Small intestine (tissue), 7 donors: ENCODE results near the gene EXD3. TPM values are rescaled to one million over a fixed set of nuclear protein-coding genes. Genes with fewer than 3 reads are reported as not detected.

ENCODE experiments used
- DNase-seq, 2 donors: peaks; one replicate each; pipeline versions ENCODE4 v3.0.0 to v3.0.0-alpha.2; 2013
- FAIRE-seq: peaks from 2 replicates; lab custom pipeline; 2012; peaks lifted over from hg19 to GRCh38; lab: Jason Lieb, UNC
- H3K27ac ChIP-seq, 3 donors: one replicate each; pipeline ENCODE4 v1.5.1; 2013; ENCODE audit warnings: low read length in 2 of 3, mild to moderate bottlenecking in 2 of 3, control low read depth in 1 of 3, inconsistent platforms in 1 of 3, low read depth in 1 of 3, moderate library complexity in 1 of 3
- H3K27me3 ChIP-seq, 3 donors: one replicate each; pipeline ENCODE4 v1.6.1; 2013; ENCODE audit warnings: low read length in 3 of 3, inconsistent platforms in 1 of 3; ENCODE audit not compliant: control insufficient read depth in 3 of 3, insufficient read depth in 3 of 3
- H3K36me3 ChIP-seq, 3 donors: one replicate each; pipeline ENCODE4 v1.6.1; 2013; ENCODE audit warnings: low read length in 3 of 3, inconsistent platforms in 1 of 3, low read depth in 1 of 3, mild to moderate bottlenecking in 1 of 3, moderate library complexity in 1 of 3; ENCODE audit not compliant: control insufficient read depth in 3 of 3, insufficient read depth in 2 of 3
- H3K4me1 ChIP-seq, 3 donors: one replicate each; pipeline ENCODE4 v1.6.1; 2013; ENCODE audit warnings: low read length in 2 of 3, inconsistent platforms in 1 of 3, low read depth in 1 of 3, mild to moderate bottlenecking in 1 of 3, moderate library complexity in 1 of 3; ENCODE audit not compliant: control insufficient read depth in 3 of 3, insufficient read depth in 2 of 3
- H3K4me3 ChIP-seq, 3 donors: one replicate each; pipeline ENCODE4 v1.5.1; 2013; ENCODE audit warnings: low read length in 3 of 3, control low read depth in 1 of 3, inconsistent platforms in 1 of 3, low read depth in 1 of 3, mild to moderate bottlenecking in 1 of 3, moderate library complexity in 1 of 3
- H3K9me3 ChIP-seq, 2 donors: one replicate each; pipeline ENCODE4 v1.6.1; 2013; ENCODE audit warnings: low read depth in 1 of 2, low read length in 1 of 2; ENCODE audit not compliant: control insufficient read depth in 2 of 2, insufficient read depth in 1 of 2
- WGBS, 3 donors: extraction: QIAGEN DNeasy Blood & Tissue Kit; methylation state at CpG; one replicate each; pipeline ENCODE4 v1.1.7; 2013; 5-methylcytosine and 5-hydroxymethylcytosine counted together
- polyA plus RNA-seq, 4 donors: library from polyadenylated mRNA; stranded (reverse) in 3 of 4; unstranded in 1 of 4; fragments of 200-250 nt in 3 of 4; fragments of 120-200 nt in 1 of 4; gene quantifications; one replicate each; pipeline versions ENCODE4 v1.2.1 to v1.2.3, GENCODE V29; 2013
- donor health status: healthy with polysubstance abuse.
- donor health status: control.
- donor health status: control.
- donor health status: Bipolar disorder and iron deficiency.
- donor health status: healthy.

EXD3 gene
- polyA plus RNA-seq, 4 donors = 15.0 to 47.8 (median 32.4) TPM

DNA sequence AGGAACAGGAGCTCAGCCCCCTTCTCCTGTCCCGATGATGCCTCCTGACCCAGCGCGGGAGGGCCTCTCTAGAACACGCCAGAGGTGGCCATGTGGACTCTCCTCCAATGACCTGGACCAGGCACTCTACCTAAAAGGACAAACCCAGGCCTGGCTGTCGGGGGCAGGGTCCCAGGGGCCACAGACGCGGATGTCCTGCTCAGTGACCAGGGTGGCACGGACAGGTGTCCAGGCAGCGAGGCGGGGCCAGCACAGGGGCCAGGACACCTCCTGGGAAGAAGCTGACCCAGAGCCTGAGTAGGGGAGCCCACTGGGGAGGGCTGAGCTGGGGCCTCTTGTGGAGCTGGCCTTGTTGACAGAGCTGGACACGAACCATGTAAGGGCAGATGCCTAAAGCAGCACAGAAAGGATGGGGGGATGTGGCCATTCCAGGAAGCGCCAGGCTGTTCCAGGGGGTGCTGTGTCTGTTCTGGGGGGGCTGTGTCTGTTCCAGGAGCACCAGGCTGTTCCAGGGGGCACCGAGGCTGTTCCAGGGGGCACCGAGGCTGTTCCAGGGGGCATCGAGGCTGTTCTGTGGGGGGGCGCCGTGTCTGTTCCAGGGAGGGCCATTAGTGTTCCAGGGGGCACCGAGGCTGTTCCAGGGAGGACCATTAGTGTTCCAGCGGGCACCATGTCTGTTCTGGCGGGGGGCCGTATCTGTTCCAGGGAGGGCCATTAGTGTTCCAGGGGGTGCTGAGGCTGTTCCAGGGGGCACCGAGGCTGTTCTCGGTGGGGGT is 30.5 kb downstream of the EXD3 start:
- Histone ChIP-seq H3K27ac (no peak overlapping the region), H3K4me3 (no peak overlapping the region), H3K9me3 (peaks cover 0 to 6% of the 10 kb centered on the region in 2 donors), H3K36me3 (peaks cover 0 to 82% (median 0%) of the 10 kb centered on the region in 3 donors), H3K27me3 (no peaks in the 10 kb centered on the region), H3K4me1 (peaks cover 0 to 22% (median 0%) of the 10 kb centered on the region in 3 donors)
- DNase-seq (no peak), FAIRE-seq (no peak)
- WGBS, 3 donors = 92 to 96% (median 95%) methylated on average over 18 to 23 of the region's 23 CpGs

DNA sequence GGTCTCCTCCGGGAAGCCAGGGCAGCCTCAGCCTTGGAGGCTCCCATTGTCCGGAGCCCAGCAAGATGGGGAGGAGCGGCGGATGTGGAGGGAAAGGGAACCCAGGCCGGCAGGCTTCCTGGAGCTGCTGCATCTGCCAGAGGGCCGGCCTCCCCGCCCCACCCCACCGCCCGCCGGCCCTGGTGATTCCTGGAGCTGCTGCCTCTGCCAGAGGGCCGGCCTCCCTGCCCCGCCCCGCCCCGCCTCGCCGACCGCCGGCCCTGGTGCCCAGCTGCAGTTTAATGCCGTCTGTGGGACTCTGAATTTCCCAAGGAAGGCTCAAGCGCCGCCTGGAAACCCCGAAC is 31.6 kb downstream of the EXD3 start:
- FAIRE-seq (no peak), DNase-seq (peak; percentile 58 to 75)
- H3K27me3 ChIP-seq = no peaks in the 10 kb centered on the region
- 21 to 59% (median 41%) methylated on average over 18 to 22 of the region's 22 CpGs for WGBS, 3 donors
- H3K4me1 ChIP-seq = peaks cover 0 to 27% (median 0%) of the 10 kb centered on the region in 3 donors
- no peaks in the 10 kb centered on the region for H3K9me3 ChIP-seq
- no peak overlapping the region for H3K4me3 ChIP-seq
- peaks cover 0 to 75% (median 0%) of the 10 kb centered on the region in 3 donors for H3K36me3 ChIP-seq
- peak overlapping the region in 2 of 3 donors; percentile 12 to 80 for H3K27ac ChIP-seq

DNA sequence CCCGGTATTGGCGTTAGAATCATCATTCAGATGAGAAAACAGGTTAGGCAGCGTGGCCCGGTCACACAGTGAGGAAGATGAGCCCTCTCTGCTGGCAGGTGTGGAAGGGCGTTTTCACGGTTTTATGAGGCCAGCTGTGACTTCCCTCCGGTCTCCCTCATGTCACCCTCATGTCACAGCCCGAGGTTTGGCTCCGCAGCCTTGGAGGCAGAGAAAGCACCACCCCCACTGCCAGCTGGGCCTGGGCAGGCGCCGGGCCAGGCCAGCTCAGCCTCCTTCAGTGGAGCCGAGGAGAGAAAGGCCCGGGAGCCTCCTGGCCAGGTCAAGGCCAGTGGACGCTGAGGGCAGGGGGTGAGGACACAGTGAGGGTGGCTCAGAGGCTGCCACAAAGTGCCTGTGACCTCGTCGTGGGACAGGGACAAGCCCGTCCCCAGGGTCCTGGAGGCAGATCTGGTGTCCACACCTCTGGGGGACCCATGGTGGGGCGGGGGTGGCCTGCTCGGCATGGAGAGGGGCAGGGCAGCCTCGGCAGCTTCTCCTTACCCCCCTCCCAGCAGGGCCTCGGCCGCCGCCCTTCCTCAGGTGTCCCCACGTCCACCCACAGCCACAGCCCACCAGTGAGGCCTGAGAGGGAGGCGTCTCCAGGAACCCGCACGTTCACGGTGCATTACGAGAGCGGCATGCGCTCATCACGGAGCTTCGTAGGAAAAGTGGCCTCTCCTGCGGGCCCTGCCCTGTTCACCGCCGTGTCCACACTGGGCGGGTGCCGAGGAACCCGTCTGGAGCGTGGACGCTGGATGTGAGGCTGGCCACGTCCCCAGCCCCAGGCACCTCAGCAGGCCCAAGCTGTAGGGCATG is 32.2 kb downstream of the EXD3 start:
- no peaks in the 10 kb centered on the region for H3K9me3 ChIP-seq
- peaks cover 0 to 73% (median 0%) of the 10 kb centered on the region in 3 donors for H3K36me3 ChIP-seq
- DNase-seq = peak in 1 of 2 donors; percentile 37
- no peak for FAIRE-seq
- 37 to 67% (median 51%) methylated on average over 41 to 42 of the region's 42 CpGs for WGBS, 3 donors
- H3K27me3 ChIP-seq = no peaks in the 10 kb centered on the region
- H3K4me3 ChIP-seq = no peak overlapping the region
- H3K4me1 ChIP-seq = peaks cover 0 to 27% (median 0%) of the 10 kb centered on the region in 3 donors
- H3K27ac ChIP-seq = peak overlapping the region in 2 of 3 donors; percentile 12 to 80

DNA sequence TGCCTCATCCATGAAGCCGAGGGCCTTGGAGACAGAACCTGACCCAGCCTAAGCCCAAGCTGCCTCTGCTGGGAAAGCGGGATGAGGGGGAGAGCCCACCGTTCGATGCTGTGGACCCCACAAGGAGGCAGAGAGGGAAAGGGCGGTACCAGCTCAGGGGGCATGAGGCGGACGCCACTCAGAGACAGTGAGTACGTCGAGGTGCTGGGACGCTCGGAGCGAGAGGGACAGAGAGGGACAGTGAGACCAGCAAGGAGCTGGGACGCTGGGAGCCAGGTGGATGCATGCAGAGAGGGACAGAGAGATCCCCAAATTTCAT is 33.6 kb downstream of the EXD3 start:
- H3K4me3 ChIP-seq = no peak overlapping the region
- FAIRE-seq (no peak), DNase-seq (no peak)
- H3K9me3 ChIP-seq = no peaks in the 10 kb centered on the region
- peaks cover 0 to 27% (median 0%) of the 10 kb centered on the region in 3 donors for H3K4me1 ChIP-seq
- H3K36me3 ChIP-seq = peaks cover 0 to 66% (median 0%) of the 10 kb centered on the region in 3 donors
- no peaks in the 10 kb centered on the region for H3K27me3 ChIP-seq
- no peak overlapping the region for H3K27ac ChIP-seq
- 94 to 97% (median 95%) methylated on average over 13 of the region's 13 CpGs for WGBS, 3 donors

DNA sequence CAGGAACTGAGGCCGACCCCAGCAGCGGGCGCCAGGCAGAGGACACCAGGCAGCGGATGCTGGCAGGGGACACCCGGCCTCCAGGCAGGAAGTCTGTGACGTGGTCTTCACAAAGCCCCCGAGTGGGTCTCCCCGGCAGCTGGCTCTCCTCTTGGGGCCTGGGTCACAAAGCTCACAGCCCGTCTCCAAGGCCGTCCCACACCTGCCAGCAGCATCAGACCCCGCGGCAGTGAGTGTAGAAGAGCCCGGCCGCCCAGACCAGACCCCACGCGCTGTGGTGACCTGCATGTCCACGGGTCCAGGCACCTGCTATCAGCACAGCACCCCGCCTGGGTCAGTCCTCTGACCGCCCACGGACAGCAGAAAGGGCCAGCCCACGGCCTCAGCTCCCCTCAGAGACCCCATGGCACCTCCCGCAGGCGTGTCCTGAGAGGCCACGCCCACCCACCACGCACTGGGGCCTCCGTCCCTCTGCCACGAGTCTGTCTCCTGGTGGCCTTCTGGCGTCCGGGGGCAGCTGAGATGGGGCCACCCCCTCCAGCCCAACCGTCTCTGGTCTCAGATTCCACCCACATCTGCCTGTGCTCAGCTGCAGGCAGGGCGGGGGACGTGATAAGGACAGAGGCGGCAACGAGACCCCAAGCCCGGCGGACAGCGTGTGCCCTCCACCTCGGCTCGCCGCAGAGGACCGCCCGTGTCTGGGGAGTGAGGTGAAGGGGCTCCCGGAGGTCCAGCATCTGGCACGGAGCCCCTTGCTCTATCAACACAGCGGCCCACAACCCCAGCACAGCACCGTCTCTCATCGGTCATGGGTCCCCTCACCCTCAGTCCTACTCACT is 34.2 kb downstream of the EXD3 start:
- no peak overlapping the region for H3K27ac ChIP-seq
- no peak for DNase-seq
- H3K36me3 ChIP-seq = peaks cover 0 to 67% (median 0%) of the 10 kb centered on the region in 3 donors

DNA sequence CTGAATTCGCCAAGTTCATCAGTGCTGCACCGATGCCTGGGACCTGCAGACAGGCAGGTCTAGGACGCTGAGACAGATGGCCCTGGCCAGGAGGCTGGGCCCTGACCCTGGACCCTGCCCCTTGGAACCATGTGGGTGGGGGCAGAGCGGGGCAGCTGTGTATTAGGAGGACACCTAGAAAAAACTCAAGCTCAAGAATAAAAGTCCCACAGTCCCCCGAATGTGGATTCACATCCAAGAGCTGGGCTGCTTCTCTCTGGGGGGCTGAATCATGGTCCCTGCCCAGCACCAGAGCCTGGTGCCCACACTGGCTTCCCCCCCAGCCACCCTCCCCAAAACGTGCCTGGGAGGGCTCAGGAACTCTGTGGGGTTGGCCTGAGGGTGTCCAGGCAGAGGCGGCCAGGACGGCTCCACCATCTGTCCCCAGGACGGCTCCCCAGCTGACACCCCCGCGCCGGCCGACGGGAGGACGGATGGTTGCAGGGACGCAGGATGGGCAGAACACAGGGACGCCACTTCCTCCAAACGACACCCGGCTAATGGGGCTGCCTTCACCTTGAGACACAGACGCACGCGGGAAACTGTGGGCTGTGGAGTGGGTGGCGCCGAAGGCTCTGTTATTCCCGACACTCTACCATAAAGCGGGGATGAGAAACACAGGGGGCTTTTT is 34.9 kb downstream of the EXD3 start:
- no peaks in the 10 kb centered on the region for H3K9me3 ChIP-seq
- FAIRE-seq (no peak), DNase-seq (no peak)
- H3K4me1 ChIP-seq = peaks cover 0 to 27% (median 0%) of the 10 kb centered on the region in 3 donors
- 84 to 90% (median 88%) methylated on average over 26 of the region's 26 CpGs for whole genome bisulfite sequencing, 3 donors
- no peaks in the 10 kb centered on the region for H3K27me3 ChIP-seq
- peaks cover 0 to 61% (median 0%) of the 10 kb centered on the region in 3 donors for H3K36me3 ChIP-seq
- peak overlapping the region in 1 of 3 donors; percentile 42 for H3K27ac ChIP-seq
- no peak overlapping the region for H3K4me3 ChIP-seq

More for the DNA sequence above, 34.2 kb downstream of the EXD3 start:
- FAIRE-seq = no peak
- 89 to 94% (median 90%) methylated on average over 40 to 47 of the region's 47 CpGs for WGBS, 3 donors
- Histone ChIP-seq H3K4me1 (peaks cover 0 to 27% (median 0%) of the 10 kb centered on the region in 3 donors), H3K9me3 (no peaks in the 10 kb centered on the region), H3K27me3 (no peaks in the 10 kb centered on the region), H3K4me3 (no peak overlapping the region)

DNA sequence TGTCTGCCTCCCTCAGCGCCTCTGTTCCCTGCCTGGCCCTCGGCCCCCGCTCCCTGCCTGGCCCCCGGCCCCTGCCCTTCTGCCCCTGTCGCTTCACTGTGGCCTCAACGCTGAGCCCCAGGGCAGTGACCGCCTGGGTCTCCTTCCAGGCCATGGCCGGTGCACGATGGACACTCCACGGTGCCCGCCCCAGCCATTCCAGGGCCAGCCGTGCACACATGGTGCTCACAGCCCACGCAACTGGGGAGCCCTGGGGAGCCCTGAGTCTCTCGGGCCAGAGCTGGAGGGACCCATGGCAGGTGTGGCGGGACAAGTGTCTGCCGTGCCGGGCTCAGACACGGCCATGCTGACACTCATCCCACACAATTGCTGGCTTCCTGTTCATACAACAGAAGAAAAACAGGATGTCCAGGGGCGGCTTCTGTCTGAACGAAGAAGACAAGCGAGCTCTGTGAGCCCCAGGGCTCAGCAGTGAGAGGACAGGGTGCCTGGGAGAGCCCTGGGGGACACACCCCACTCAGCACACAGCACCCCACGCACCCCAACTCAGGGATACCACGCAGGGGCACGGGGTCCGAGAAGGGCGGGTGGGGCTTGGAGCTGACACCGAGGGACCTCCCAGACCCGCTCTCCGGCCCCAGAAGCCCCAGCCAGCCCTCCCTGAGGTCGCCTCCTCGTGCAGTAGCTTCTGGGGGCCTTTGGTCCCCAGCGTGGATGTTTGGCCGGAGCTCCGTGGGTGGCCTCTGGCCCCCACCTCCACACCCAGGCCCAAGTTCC is 35.7 kb downstream of the EXD3 start:
- Histone ChIP-seq H3K27me3 (no peaks in the 10 kb centered on the region), H3K36me3 (peaks cover 0 to 60% (median 0%) of the 10 kb centered on the region in 3 donors), H3K4me3 (no peak overlapping the region), H3K27ac (peak overlapping the region in 1 of 3 donors; percentile 42), H3K4me1 (peaks cover 0 to 27% (median 0%) of the 10 kb centered on the region in 3 donors), H3K9me3 (no peaks in the 10 kb centered on the region)
- WGBS, 3 donors = 67 to 89% (median 82%) methylated on average over 29 to 34 of the region's 34 CpGs
- FAIRE-seq (no peak), DNase-seq (no peak)
